A549 treated with ZK216348 at 1 μM for 4 hours (cell line): ENCODE measurements around the gene CSRNP3. TPM values are rescaled to one million over a fixed set of nuclear protein-coding genes. Genes with fewer than 3 reads are reported as not detected.

ENCODE experiments used
- total RNA-seq: library from RNA; stranded (reverse); fragments of 200-300 nt; extraction: Qiagen RNA extraction; gene quantifications from 5 replicates; pipeline ENCODE4 v1.2.3, GENCODE V29; 2022; ENCODE audit warnings: low read depth

Gene CSRNP3
- not detected in 5 replicates for total RNA-seq

GRCh38 chr2:165469417-165469816 is at the start of gene CSRNP3:
CSRNP3 (plus strand) TSS chr2:165469698; CDS start chr2:165595066, 125,368 bp downstream.

Other genes with a start within 250 kb of the CSRNP3 start
- 0.04 TPM in 1 of 5 replicates, not detected in the others for gene SCN2A, start 230.3 kb upstream of the CSRNP3 start, total RNA-seq